Natural killer cell (primary cell): ENCODE data around the gene SPATA2. TPM values are rescaled to one million over a fixed set of nuclear protein-coding genes. Genes with fewer than 3 reads are reported as not detected.

Experiments
- ATAC-seq, 3 donors: fragments of 150-1000 bp in 2 of 3; fragments of 200-7000 bp in 1 of 3; cut with Tn5 transposase; 1 replicate in 1 of 3; 2 replicates in 2 of 3; pipeline ENCODE4 v1.10.0; 2021; ENCODE audit warnings: mild to moderate bottlenecking in 2 of 3, moderate library complexity in 2 of 3
- DNase-seq, 2 donors: peaks; one replicate each; pipeline versions ENCODE4 v3.0.0 to v3.0.0-alpha.2; 2013 to 2021; ENCODE audit warnings: mixed read lengths in 1 of 2
- H3K27ac ChIP-seq: one replicate; pipeline ENCODE4 v1.5.1; 2013; ENCODE audit warnings: mild to moderate bottlenecking, low read length
- H3K27me3 ChIP-seq: one replicate; pipeline ENCODE4 v1.6.1; 2013; ENCODE audit warnings: low read length; ENCODE audit not compliant: control insufficient read depth, insufficient read depth
- H3K36me3 ChIP-seq: one replicate; pipeline ENCODE4 v1.6.1; 2013; ENCODE audit warnings: low read length; ENCODE audit not compliant: control insufficient read depth, insufficient read depth
- H3K4me1 ChIP-seq: one replicate; pipeline ENCODE4 v1.6.1; 2013; ENCODE audit warnings: low read length; ENCODE audit not compliant: control insufficient read depth, insufficient read depth
- H3K4me3 ChIP-seq: one replicate; pipeline ENCODE4 v1.5.1; 2013; ENCODE audit warnings: low read length
- H3K9me3 ChIP-seq: one replicate; pipeline ENCODE4 v1.6.1; 2013; ENCODE audit warnings: low read length; ENCODE audit not compliant: control insufficient read depth, insufficient read depth
- H3K27ac Mint-ChIP-seq, 2 donors: one replicate each; pipeline ENCODE4 v1.8.0; 2022; ENCODE audit warnings: mild to moderate bottlenecking in 2 of 2, mixed read lengths in 2 of 2, moderate library complexity in 1 of 2
- H3K27me3 Mint-ChIP-seq, 2 donors: one replicate each; pipeline ENCODE4 v1.8.0; 2022; ENCODE audit warnings: low read depth in 2 of 2, mixed read lengths in 2 of 2
- H3K36me3 Mint-ChIP-seq: one replicate; pipeline ENCODE4 v1.8.0; 2022; ENCODE audit warnings: mixed read lengths
- H3K4me1 Mint-ChIP-seq, 2 donors: one replicate each; pipeline ENCODE4 v1.8.0; 2022; ENCODE audit warnings: mixed read lengths in 2 of 2
- H3K4me3 Mint-ChIP-seq: one replicate; pipeline ENCODE4 v1.8.0; 2022; ENCODE audit warnings: mild to moderate bottlenecking, moderate library complexity, mixed read lengths
- H3K9me3 Mint-ChIP-seq, 2 donors: one replicate each; pipeline ENCODE4 v1.8.0; 2022; ENCODE audit warnings: mixed read lengths in 2 of 2
- WGBS: methylation state at CpG from one replicate; pipeline ENCODE4 v1.1.7; 2013; ENCODE audit warnings: missing lambda C conversion rate; ENCODE audit not compliant: insufficient coverage; 5-methylcytosine and 5-hydroxymethylcytosine counted together
- intact Hi-C: fragments of 100-400 bp; cut with micrococcal nuclease; formaldehyde crosslinking; loops from one replicate; pipeline ENCODE4 v1.14.2; 2022
- total RNA-seq, 4 donors: library from RNA; stranded (reverse); fragments of 120-200 nt in 1 of 4; gene quantifications; one replicate each; pipeline versions ENCODE4 v1.2.3 to v1.2.4, GENCODE V29; 2013 to 2022
- TF ChIP-seq, protein P1 (sequence below): fragments of 200-600 bp; IDR thresholded peaks from one replicate; pipeline ENCODE4 v1.8.0; 2022; ENCODE audit warnings: antibody characterized with exemption

The SPATA2 gene
- total RNA-seq, 3 donors from 2014 or later (not counting 1 experiment from before 2014, with no cell fraction given), result 16.4 to 25.8 (median 25.1) TPM

DNA sequence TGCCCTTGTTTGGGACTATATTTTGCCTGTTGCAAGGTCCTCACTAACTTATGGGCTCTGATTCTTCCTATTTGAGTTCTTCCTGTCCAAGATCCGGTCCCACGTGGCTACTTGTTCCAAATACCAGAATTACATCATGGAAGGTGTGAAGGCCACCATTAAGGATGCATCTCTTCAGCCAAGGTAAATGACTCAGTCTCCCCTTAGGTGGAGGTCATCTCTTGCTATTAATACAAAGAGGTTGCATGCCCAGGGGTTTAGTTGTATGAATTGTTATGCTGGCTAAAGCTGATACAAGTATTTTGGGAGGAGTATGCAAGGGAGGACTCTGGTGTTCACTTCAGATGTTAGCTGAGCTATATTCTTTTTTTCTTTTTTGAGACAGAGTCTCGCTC lies 30.0 kb upstream of the SPATA2 start:
- Mint-ChIP-seq H3K4me3 (no peak overlapping the region), H3K27ac (no peak overlapping the region), H3K9me3 (no peaks in the 10 kb centered on the region), H3K27me3 (no peaks in the 10 kb centered on the region), H3K4me1 (peaks cover 25 to 27% of the 10 kb centered on the region in 2 donors), H3K36me3 (no peaks in the 10 kb centered on the region)
- Histone ChIP-seq H3K4me1 (no peaks in the 10 kb centered on the region), H3K27me3 (no peaks in the 10 kb centered on the region), H3K36me3 (peaks cover 48% of the 10 kb centered on the region), H3K27ac (no peak overlapping the region), H3K9me3 (no peaks in the 10 kb centered on the region), H3K4me3 (no peak overlapping the region)
- no peak for DNase-seq
- 88% methylated on average over 3 of the region's 3 CpGs for WGBS
- intact Hi-C loops, result no loop called here
- TF ChIP-seq, protein P1, sequence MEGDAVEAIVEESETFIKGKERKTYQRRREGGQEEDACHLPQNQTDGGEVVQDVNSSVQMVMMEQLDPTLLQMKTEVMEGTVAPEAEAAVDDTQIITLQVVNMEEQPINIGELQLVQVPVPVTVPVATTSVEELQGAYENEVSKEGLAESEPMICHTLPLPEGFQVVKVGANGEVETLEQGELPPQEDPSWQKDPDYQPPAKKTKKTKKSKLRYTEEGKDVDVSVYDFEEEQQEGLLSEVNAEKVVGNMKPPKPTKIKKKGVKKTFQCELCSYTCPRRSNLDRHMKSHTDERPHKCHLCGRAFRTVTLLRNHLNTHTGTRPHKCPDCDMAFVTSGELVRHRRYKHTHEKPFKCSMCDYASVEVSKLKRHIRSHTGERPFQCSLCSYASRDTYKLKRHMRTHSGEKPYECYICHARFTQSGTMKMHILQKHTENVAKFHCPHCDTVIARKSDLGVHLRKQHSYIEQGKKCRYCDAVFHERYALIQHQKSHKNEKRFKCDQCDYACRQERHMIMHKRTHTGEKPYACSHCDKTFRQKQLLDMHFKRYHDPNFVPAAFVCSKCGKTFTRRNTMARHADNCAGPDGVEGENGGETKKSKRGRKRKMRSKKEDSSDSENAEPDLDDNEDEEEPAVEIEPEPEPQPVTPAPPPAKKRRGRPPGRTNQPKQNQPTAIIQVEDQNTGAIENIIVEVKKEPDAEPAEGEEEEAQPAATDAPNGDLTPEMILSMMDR, result no peak
- no peak for ATAC-seq

- Histone ChIP-seq H3K36me3 (peaks cover 32% of the 10 kb centered on the region), H3K9me3 (no peaks in the 10 kb centered on the region), H3K4me3 (no peak overlapping the region), H3K4me1 (peaks cover 10% of the 10 kb centered on the region), H3K27ac (no peak overlapping the region), H3K27me3 (no peaks in the 10 kb centered on the region)
- Mint-ChIP-seq H3K9me3 (no peaks in the 10 kb centered on the region), H3K4me3 (no peak overlapping the region), H3K36me3 (no peaks in the 10 kb centered on the region), H3K27me3 (no peaks in the 10 kb centered on the region), H3K27ac (no peak overlapping the region), H3K4me1 (peaks cover 42 to 46% of the 10 kb centered on the region in 2 donors)
- DNase-seq (no peak), ATAC-seq (no peak)
- WGBS, result 80% methylated on average over 1 of the region's 3 CpGs
- intact Hi-C loops, result no loop called here
- TF ChIP-seq, protein P1, result no peak
Observed at GRCh38 chr20:49942942-49943341, 27.6 kb upstream of the SPATA2 start.

GRCh38 chr20:49942303-49942702 lies 27.0 kb upstream of the SPATA2 start:
- H3K4me1 Mint-ChIP-seq, result peaks cover 49% of the 10 kb centered on the region in 2 donors
- DNase-seq, result no peak
- Histone ChIP-seq H3K4me1 (peaks cover 16% of the 10 kb centered on the region), H3K9me3 (no peaks in the 10 kb centered on the region), H3K4me3 (no peak overlapping the region), H3K27ac (no peak overlapping the region), H3K27me3 (no peaks in the 10 kb centered on the region), H3K36me3 (peaks cover 31% of the 10 kb centered on the region)
- H3K27me3 Mint-ChIP-seq, result no peaks in the 10 kb centered on the region
- WGBS, result 94% methylated on average over 3 of the region's 3 CpGs
- intact Hi-C loops, result no loop called here
- ATAC-seq, result no peak
- no peak overlapping the region for H3K4me3 Mint-ChIP-seq
- TF ChIP-seq, protein P1, result no peak
- no peak overlapping the region for H3K27ac Mint-ChIP-seq
- no peaks in the 10 kb centered on the region for H3K36me3 Mint-ChIP-seq
- H3K9me3 Mint-ChIP-seq, result no peaks in the 10 kb centered on the region

GRCh38 chr20:49941456-49941855 lies 26.1 kb upstream of the SPATA2 start:
- H3K27ac ChIP-seq, result no peak overlapping the region
- DNase-seq, result no peak
- H3K4me3 ChIP-seq, result no peak overlapping the region
- no peak for ATAC-seq
- Mint-ChIP-seq H3K27me3 (no peaks in the 10 kb centered on the region), H3K9me3 (no peaks in the 10 kb centered on the region), H3K27ac (peak overlapping the region in 1 of 2 donors; percentile 11), H3K4me1 (peaks cover 55 to 56% of the 10 kb centered on the region in 2 donors), H3K36me3 (no peaks in the 10 kb centered on the region), H3K4me3 (no peak overlapping the region)
- H3K9me3 ChIP-seq, result no peaks in the 10 kb centered on the region
- WGBS, result 98% methylated on average over 15 of the region's 15 CpGs
- H3K36me3 ChIP-seq, result peaks cover 28% of the 10 kb centered on the region
- H3K4me1 ChIP-seq, result peaks cover 24% of the 10 kb centered on the region
- TF ChIP-seq, protein P1, result no peak
- H3K27me3 ChIP-seq, result no peaks in the 10 kb centered on the region
- intact Hi-C loops, result no loop called here
